Parathyroid adenoma (tissue), 2 donors: ENCODE results near the gene CYGB.

Source experiments
- H2AFZ ChIP-seq: fragments of 300-600 bp; sonication (generic); one replicate; pipeline ENCODE4 v1.7.0; 2017; ENCODE audit warnings: antibody characterized with exemption, mild to moderate bottlenecking
- H3K27ac ChIP-seq: fragments of 300-600 bp; sonication (generic); one replicate; pipeline ENCODE4 v1.7.0; 2017
- H3K27me3 ChIP-seq: fragments of 300-600 bp; sonication (generic); one replicate; pipeline ENCODE4 v1.7.0; 2017; ENCODE audit warnings: low read length; ENCODE audit not compliant: control insufficient read depth, insufficient read depth
- H3K36me3 ChIP-seq: fragments of 300-600 bp; sonication (generic); one replicate; pipeline ENCODE4 v1.7.0; 2017; ENCODE audit warnings: low read length; ENCODE audit not compliant: control insufficient read depth, insufficient read depth
- H3K4me1 ChIP-seq: fragments of 300-600 bp; sonication (generic); one replicate; pipeline ENCODE4 v1.7.0; 2017; ENCODE audit warnings: control low read depth
- H3K4me2 ChIP-seq: fragments of 300-600 bp; sonication (generic); one replicate; pipeline ENCODE4 v1.7.0; 2017; ENCODE audit warnings: low read length
- H3K4me3 ChIP-seq: fragments of 300-600 bp; sonication (generic); one replicate; pipeline ENCODE4 v1.7.0; 2017; ENCODE audit warnings: low read depth, low read length
- H3K79me2 ChIP-seq: fragments of 300-600 bp; sonication (generic); one replicate; pipeline ENCODE4 v1.7.0; 2017; ENCODE audit warnings: control low read depth
- H3K9ac ChIP-seq: fragments of 300-600 bp; sonication (generic); one replicate; pipeline ENCODE4 v1.7.0; 2017; ENCODE audit warnings: mild to moderate bottlenecking
- H3K9me3 ChIP-seq: fragments of 300-600 bp; sonication (generic); one replicate; pipeline ENCODE4 v1.7.0; 2017; ENCODE audit warnings: low read length; ENCODE audit not compliant: control insufficient read depth
- CTCF ChIP-seq: fragments of 300-600 bp; sonication (generic); IDR thresholded peaks from one replicate; pipeline ENCODE4 v1.7.0; 2017; ENCODE audit warnings: antibody characterized with exemption, mild to moderate bottlenecking
- donor health status: primary hyperparathyroidism.

Gene CYGB

GRCh38 chr17:76484228-76484725 is 53.2 kb downstream of the CYGB start:
- H3K27ac ChIP-seq: no peak overlapping the region
- no peaks in the 10 kb centered on the region for H3K4me1 ChIP-seq
- H3K4me3 ChIP-seq: no peak overlapping the region
- H2AFZ ChIP-seq: no peak overlapping the region
- H3K36me3 ChIP-seq: no peaks in the 10 kb centered on the region
- no peaks in the 10 kb centered on the region for H3K27me3 ChIP-seq
- TF ChIP-seq CTCF: no peak
- H3K79me2 ChIP-seq: no peaks in the 10 kb centered on the region
- H3K9ac ChIP-seq: no peak overlapping the region
- H3K9me3 ChIP-seq: no peaks in the 10 kb centered on the region
- no peak overlapping the region for H3K4me2 ChIP-seq

GRCh38 chr17:76481071-76481655 is 56.3 kb downstream of the CYGB start:
- no peak overlapping the region for H3K4me3 ChIP-seq
- no peak overlapping the region for H3K4me2 ChIP-seq
- H3K79me2 ChIP-seq: no peaks in the 10 kb centered on the region
- no peaks in the 10 kb centered on the region for H3K27me3 ChIP-seq
- no peaks in the 10 kb centered on the region for H3K4me1 ChIP-seq
- H3K27ac ChIP-seq: no peak overlapping the region
- H3K36me3 ChIP-seq: no peaks in the 10 kb centered on the region
- no peak for TF ChIP-seq CTCF
- H3K9me3 ChIP-seq: no peaks in the 10 kb centered on the region
- H3K9ac ChIP-seq: no peak overlapping the region
- no peak overlapping the region for H2AFZ ChIP-seq

- no peaks in the 10 kb centered on the region for H3K79me2 ChIP-seq
- H3K9ac ChIP-seq: no peak overlapping the region
- no peak overlapping the region for H3K4me3 ChIP-seq
- H3K4me1 ChIP-seq: no peaks in the 10 kb centered on the region
- no peak overlapping the region for H3K27ac ChIP-seq
- H3K4me2 ChIP-seq: no peak overlapping the region
- H2AFZ ChIP-seq: no peak overlapping the region
- H3K27me3 ChIP-seq: no peaks in the 10 kb centered on the region
- no peaks in the 10 kb centered on the region for H3K9me3 ChIP-seq
- no peaks in the 10 kb centered on the region for H3K36me3 ChIP-seq
- no peak for TF ChIP-seq CTCF
Observed at GRCh38 chr17:76480632-76481031, 56.9 kb downstream of the CYGB start.

- Histone ChIP-seq H3K79me2 (no peaks in the 10 kb centered on the region), H3K9ac (no peak overlapping the region), H3K4me1 (no peaks in the 10 kb centered on the region), H3K4me3 (no peak overlapping the region), H3K36me3 (no peaks in the 10 kb centered on the region), H2AFZ (no peak overlapping the region), H3K27me3 (no peaks in the 10 kb centered on the region), H3K4me2 (no peak overlapping the region), H3K9me3 (no peaks in the 10 kb centered on the region), H3K27ac (no peak overlapping the region)
- no peak for TF ChIP-seq CTCF
Observed at GRCh38 chr17:76479515-76480060, 57.9 kb downstream of the CYGB start.
